Thoracic aorta (tissue), 2 donors: Measurements from ENCODE around the gene ARMH3. TPM values are rescaled to one million over a fixed set of nuclear protein-coding genes. Genes with fewer than 3 reads are reported as not detected.
A peak's percentile ranks its signal among the peaks of the same experiment; 100 is the strongest.
"Not testable (repeated sequence)": the region's sequence is repeated elsewhere in the genome, so short reads cannot be mapped to it uniquely, and the experiment has no call there.

Source experiments
- ATAC-seq: fragments of 150-250 bp; one replicate; pipeline ENCODE4 v1.8.0; 2017; ENCODE audit warnings: low read depth; ENCODE audit not compliant: insufficient number of reproducible peaks, low FRiP score
- DNase-seq: peaks from one replicate; pipeline ENCODE4 v3.0.0-alpha.2; 2020; ENCODE audit warnings: low spot score
- H3K27ac ChIP-seq, 2 donors: fragments of 200-600 bp; sonication (generic); 1 replicate in 1 of 2; 2 replicates in 1 of 2; pipeline ENCODE4 v1.5.1; 2016; ENCODE audit warnings: mild to moderate bottlenecking in 2 of 2, moderate library complexity in 2 of 2
- H3K27me3 ChIP-seq: fragments of 200-600 bp; sonication (generic); replicated peaks from 2 replicates; pipeline ENCODE4 v1.6.0; 2016; ENCODE audit warnings: mild to moderate bottlenecking; ENCODE audit not compliant: insufficient read depth
- H3K36me3 ChIP-seq: fragments of 200-600 bp; sonication (generic); one replicate; pipeline ENCODE4 v1.5.1; 2016
- H3K4me1 ChIP-seq, 2 donors: fragments of 200-600 bp; sonication (generic); 1 replicate in 1 of 2; 2 replicates in 1 of 2; pipeline versions ENCODE4 v1.5.1 to v1.6.0; 2016; ENCODE audit warnings: low read depth in 2 of 2, mild to moderate bottlenecking in 1 of 2; ENCODE audit not compliant: control insufficient read depth in 1 of 2
- H3K4me3 ChIP-seq: fragments of 200-600 bp; sonication (generic); 2 replicates; pipeline ENCODE4 v1.5.1; 2016; ENCODE audit warnings: mild to moderate bottlenecking
- H3K9me3 ChIP-seq: fragments of 200-600 bp; sonication (generic); 2 replicates; pipeline ENCODE4 v1.5.1; 2016
- total RNA-seq, 2 donors: library from RNA; depleted of rRNA; stranded (reverse); fragments of >200 nt; gene quantifications; one replicate each; pipeline versions ENCODE4 v1.1.0 to v1.2.3, GENCODE V29; 2016
- TF ChIP-seq, protein P1 (sequence below): fragments of 200-600 bp; sonication (generic); IDR thresholded peaks from one replicate; pipeline ENCODE4 v1.5.1; 2019; ENCODE audit warnings: antibody characterized with exemption

ARMH3 gene
- total RNA-seq, 2 donors from 2014 or later: 21.1 TPM

DNA sequence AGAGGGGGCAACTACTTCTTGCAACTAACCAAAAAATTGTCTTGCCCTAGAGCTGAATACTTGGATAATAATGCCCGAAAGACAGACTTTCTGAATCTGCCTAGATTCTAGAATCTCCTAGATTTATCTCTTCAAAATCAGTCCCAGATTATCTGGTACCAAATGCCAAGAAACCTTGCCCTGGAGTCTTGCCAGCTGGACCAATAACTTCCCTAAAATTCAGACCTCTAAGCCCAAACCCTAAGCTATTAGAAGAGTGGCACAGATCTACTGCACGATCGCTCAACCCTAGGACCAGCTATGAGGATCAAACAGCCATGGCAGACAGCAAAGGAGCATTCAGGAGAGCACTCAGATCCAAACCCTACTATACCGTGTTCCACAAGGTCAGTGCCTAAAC lies 45.0 kb downstream of the ARMH3 start:
- Histone ChIP-seq H3K27me3 (no peaks in the 10 kb centered on the region), H3K4me1 (peaks cover 0 to 5% of the 10 kb centered on the region in 2 donors), H3K27ac (no peak overlapping the region), H3K4me3 (no peak overlapping the region), H3K36me3 (peaks cover 12% of the 10 kb centered on the region), H3K9me3 (no peaks in the 10 kb centered on the region)
- DNase-seq: no peak
- TF ChIP-seq, protein P1, sequence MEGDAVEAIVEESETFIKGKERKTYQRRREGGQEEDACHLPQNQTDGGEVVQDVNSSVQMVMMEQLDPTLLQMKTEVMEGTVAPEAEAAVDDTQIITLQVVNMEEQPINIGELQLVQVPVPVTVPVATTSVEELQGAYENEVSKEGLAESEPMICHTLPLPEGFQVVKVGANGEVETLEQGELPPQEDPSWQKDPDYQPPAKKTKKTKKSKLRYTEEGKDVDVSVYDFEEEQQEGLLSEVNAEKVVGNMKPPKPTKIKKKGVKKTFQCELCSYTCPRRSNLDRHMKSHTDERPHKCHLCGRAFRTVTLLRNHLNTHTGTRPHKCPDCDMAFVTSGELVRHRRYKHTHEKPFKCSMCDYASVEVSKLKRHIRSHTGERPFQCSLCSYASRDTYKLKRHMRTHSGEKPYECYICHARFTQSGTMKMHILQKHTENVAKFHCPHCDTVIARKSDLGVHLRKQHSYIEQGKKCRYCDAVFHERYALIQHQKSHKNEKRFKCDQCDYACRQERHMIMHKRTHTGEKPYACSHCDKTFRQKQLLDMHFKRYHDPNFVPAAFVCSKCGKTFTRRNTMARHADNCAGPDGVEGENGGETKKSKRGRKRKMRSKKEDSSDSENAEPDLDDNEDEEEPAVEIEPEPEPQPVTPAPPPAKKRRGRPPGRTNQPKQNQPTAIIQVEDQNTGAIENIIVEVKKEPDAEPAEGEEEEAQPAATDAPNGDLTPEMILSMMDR: no peak
- ATAC-seq: no peak

DNA sequence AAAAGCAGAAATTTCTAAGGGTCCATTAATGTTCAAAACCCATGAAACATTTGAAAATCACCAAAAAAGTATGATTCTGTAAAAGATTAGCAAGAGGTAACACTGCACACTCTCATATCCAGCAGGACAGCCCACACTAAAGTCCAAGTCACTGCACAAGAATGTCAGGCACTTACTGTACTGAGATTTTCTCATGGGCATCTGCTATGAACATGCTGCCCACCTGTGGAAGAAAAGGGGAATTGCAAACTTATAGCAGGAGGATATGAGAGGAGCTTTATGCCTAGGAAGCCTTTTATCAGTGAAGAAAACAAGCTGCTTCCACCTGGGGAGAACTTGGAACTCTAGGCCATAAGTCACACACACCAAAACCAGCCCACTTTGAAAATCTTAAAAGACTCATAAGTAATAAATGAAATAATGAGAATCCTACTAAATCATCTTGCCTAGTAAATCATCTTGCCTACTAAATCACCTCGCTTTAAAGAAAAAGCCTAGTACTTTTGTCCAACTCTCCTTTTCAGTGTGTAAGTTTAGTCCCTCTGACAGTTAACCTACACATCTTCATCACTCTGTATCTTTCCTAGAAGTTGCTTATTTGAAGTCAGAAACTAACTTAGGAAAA lies 46.1 kb downstream of the ARMH3 start:
- Histone ChIP-seq H3K9me3 (no peaks in the 10 kb centered on the region), H3K27me3 (no peaks in the 10 kb centered on the region), H3K27ac (no peak overlapping the region), H3K4me1 (peaks cover 0 to 5% of the 10 kb centered on the region in 2 donors), H3K36me3 (peaks cover 19% of the 10 kb centered on the region), H3K4me3 (no peak overlapping the region)
- TF ChIP-seq, protein P1: peak; percentile 90
- ATAC-seq (no peak), DNase-seq (peak; percentile 11)

DNA sequence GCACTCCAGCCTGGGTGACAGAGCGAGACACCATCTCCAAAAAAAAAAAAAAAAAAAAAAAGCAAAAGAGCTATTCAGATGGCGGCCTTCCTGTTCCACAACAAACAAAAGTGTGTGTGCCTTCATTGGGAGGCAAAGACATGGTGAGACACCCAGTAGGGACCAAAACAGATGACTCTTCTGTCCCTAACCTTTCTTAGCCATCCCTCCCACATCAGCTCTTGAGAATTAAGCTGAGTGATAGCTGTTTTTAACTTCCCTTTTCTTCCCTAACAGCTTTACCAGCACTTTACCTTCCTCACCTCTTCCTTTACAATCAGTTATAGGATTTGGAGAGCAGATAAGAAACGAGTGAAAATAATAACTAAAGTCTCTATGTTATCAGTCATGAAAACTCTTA lies 48.2 kb downstream of the ARMH3 start:
- H3K4me1 ChIP-seq: peaks cover 0 to 5% of the 10 kb centered on the region in 2 donors
- DNase-seq (no peak), ATAC-seq (no peak)
- no peak overlapping the region for H3K27ac ChIP-seq
- no peaks in the 10 kb centered on the region for H3K9me3 ChIP-seq
- no peak overlapping the region for H3K4me3 ChIP-seq
- TF ChIP-seq, protein P1: no peak
- no peaks in the 10 kb centered on the region for H3K27me3 ChIP-seq
- peaks cover 24% of the 10 kb centered on the region for H3K36me3 ChIP-seq

DNA sequence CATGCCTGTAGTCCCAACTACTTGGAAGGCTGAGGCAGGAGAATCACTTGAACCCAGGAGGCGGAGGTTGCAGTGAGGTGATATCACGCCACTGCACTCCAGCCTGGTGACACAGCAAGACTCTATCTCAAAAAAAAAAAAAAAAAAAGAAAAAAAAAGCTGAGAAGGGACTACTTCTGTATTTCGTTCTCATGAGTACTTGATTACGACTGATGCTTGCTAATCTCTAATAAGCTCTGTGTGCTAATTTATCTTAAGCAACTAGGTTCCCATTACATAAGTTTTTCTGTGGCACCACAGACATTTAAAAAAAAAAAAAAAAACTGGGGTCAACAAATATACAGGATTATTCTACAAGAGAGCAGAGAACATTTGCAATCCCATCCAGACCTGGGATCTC lies 48.9 kb downstream of the ARMH3 start:
- H3K27ac ChIP-seq, ATAC-seq, H3K4me3 ChIP-seq, H3K4me1 ChIP-seq, DNase-seq, H3K9me3 ChIP-seq, H3K27me3 ChIP-seq: not testable (repeated sequence)
- H3K36me3 ChIP-seq: peaks cover 24% of the 10 kb centered on the region

DNA sequence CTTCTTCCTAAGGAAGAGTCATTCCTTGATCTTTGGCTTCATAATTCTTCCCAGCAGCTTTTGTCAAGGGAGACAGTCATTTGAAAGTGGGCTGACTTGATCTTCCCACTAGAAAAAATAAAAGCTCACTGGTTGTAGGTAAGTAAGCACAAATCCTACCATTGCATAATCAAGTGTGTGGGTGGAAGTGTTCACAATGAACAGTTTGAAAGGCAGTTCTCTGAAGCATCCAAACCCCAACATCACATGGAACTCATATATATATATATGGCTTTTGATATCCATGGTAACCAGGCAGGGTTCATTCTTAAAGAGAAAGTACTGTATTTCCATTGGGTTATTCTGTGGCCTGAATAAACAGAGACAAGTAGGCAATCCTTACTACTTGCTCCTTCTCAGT lies 51.6 kb downstream of the ARMH3 start:
- no peak for ATAC-seq
- H3K4me1 ChIP-seq: peaks cover 0 to 1% of the 10 kb centered on the region in 2 donors
- no peak for DNase-seq
- TF ChIP-seq, protein P1: no peak
- H3K36me3 ChIP-seq: peaks cover 29% of the 10 kb centered on the region
- H3K4me3 ChIP-seq: no peak overlapping the region
- no peak overlapping the region for H3K27ac ChIP-seq
- no peaks in the 10 kb centered on the region for H3K27me3 ChIP-seq
- no peaks in the 10 kb centered on the region for H3K9me3 ChIP-seq

DNA sequence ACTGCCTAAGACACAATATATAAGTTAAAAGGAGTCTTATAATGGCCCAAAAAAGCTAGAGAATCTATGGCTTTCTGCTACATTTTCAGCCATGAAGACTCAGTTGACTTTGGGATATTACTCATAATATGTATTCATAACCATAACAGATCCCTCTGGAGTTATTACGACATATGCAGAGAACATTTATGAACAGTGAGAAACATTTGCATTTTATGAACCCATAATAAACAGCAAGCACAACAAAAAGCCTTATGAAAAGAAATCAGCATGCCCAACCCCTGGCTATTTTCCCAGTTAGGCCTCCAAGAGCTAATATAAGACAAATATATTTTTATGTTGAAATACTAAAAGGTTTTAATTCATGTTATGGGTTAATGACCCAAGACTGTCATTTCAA lies 52.4 kb downstream of the ARMH3 start:
- ATAC-seq: no peak
- H3K27ac ChIP-seq: no peak overlapping the region

More for the DNA sequence above, 52.4 kb downstream of the ARMH3 start:
- DNase-seq: no peak
- Histone ChIP-seq H3K4me1 (no peaks in the 10 kb centered on the region), H3K4me3 (no peak overlapping the region), H3K9me3 (no peaks in the 10 kb centered on the region), H3K36me3 (peaks cover 29% of the 10 kb centered on the region), H3K27me3 (no peaks in the 10 kb centered on the region)
- TF ChIP-seq, protein P1: no peak
